GM10248 (cell line): ENCODE data around the gene COPZ1.

Source experiments
- CTCF ChIA-PET: fragments of 300-600 bp; sonication (Branson Sonifier 250); formaldehyde crosslinking; extraction: SDS; loops from one replicate; lab custom pipeline; 2021; ENCODE audit warnings: antibody characterized with exemption; lab: Yijun Ruan, JAX
- POLR2A ChIA-PET: fragments of 350-650 bp; sonication (Branson Sonifier 250); formaldehyde crosslinking; extraction: SDS; loops from one replicate; lab custom pipeline; 2020; ENCODE audit warnings: antibody characterized with exemption; lab: Yijun Ruan, JAX
- DNase-seq: peaks from one replicate; pipeline ENCODE4 v3.0.0; 2012; ENCODE audit errors: extremely low spot score
- TF ChIP-seq, protein P1 (sequence below): IDR thresholded peaks from 2 replicates; pipeline ENCODE4 v1.5.1; 2012; ENCODE audit warnings: mild to moderate bottlenecking, low read depth; ENCODE audit errors: extremely low read depth, missing control alignments, control extremely low read depth

Gene COPZ1

DNA sequence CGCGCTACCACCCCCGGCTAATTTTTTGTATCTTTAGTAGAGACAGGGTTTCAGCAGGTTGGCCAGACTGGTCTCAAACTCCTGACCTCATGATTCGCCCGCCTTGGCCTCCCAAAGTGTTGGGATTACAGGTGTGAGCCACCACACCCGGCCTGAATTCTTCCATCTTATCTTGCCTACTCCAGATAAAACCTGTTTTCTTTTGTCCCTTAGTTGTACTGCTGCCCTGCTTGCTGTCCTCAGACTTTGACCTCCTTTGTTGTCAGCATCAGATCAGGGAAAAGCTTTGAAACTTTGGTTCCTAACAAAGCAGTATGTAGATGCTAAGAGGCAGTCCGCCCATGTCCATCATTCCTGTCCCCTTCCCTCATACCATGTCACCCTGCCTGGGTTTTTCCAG, 15.9 kb downstream of the COPZ1 start:
- POLR2A ChIA-PET = interaction anchor here (1.0 kb wide), 1 partner anchor 16 kb away, joined by 3 read pairs; the partner anchor contains the start of gene COPZ1
- CTCF ChIA-PET = interaction anchor here (0.8 to 2.8 kb wide), 7 partner anchors 8 to 124 kb away, joined by 3 to 10 read pairs (median 4); partner anchors contain the start of gene HNRNPA1
- no peak for DNase-seq
- TF ChIP-seq, protein P1, sequence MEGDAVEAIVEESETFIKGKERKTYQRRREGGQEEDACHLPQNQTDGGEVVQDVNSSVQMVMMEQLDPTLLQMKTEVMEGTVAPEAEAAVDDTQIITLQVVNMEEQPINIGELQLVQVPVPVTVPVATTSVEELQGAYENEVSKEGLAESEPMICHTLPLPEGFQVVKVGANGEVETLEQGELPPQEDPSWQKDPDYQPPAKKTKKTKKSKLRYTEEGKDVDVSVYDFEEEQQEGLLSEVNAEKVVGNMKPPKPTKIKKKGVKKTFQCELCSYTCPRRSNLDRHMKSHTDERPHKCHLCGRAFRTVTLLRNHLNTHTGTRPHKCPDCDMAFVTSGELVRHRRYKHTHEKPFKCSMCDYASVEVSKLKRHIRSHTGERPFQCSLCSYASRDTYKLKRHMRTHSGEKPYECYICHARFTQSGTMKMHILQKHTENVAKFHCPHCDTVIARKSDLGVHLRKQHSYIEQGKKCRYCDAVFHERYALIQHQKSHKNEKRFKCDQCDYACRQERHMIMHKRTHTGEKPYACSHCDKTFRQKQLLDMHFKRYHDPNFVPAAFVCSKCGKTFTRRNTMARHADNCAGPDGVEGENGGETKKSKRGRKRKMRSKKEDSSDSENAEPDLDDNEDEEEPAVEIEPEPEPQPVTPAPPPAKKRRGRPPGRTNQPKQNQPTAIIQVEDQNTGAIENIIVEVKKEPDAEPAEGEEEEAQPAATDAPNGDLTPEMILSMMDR = no peak

DNA sequence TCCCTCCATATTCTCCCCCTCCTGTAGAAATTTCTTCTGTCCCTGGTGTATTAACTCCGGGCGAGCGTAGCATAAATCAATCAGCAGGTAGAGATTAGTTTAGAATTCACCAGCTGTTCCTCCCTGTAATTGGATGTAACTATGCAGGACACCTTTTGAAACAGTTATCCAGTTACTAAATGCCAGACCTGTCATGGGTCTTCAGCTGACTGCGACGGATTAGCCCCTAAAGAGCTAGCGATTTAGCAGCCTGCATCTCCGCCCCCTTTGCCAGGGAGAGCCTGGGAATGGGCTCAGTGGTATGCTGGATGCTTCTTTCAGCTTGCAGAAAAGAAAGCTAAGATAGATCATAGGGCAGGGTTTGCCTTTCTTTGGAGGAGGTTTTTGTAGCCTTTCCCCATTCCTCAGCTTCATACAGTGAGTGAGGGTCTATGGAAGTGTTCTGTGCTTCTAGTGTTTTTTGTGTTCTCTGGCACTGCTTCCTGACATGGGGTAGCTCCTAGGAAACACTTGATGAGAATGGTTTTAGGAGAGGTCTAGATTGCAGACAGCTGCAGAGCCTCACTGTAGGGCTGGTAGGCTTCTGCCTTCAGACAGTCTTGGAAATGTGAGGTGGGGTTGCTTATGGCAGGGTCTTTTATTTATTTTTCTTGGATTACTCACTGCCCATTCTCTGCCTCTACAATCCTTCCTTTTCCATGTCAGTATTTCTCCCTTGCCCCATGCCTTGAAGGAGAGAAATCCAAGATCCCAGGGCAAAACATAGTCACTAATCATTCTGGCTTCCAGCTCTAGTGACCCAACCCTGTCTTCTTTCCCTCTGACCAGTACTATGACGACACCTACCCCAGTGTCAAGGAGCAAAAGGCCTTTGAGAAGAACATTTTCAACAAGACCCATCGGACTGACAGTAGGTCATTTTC, 16.7 kb downstream of the COPZ1 start:
- ChIA-PET POLR2A (interaction anchor here (1.0 kb wide), 1 partner anchor 17 kb away, joined by 3 read pairs; the partner anchor contains the start of gene COPZ1), CTCF (interaction anchor here (0.6 to 2.8 kb wide), 10 partner anchors 9 to 125 kb away, joined by 3 to 15 read pairs (median 4); partner anchors contain the start of genes COPZ1 and HNRNPA1)
- TF ChIP-seq, protein P1 = no peak
- DNase-seq = no peak

DNA sequence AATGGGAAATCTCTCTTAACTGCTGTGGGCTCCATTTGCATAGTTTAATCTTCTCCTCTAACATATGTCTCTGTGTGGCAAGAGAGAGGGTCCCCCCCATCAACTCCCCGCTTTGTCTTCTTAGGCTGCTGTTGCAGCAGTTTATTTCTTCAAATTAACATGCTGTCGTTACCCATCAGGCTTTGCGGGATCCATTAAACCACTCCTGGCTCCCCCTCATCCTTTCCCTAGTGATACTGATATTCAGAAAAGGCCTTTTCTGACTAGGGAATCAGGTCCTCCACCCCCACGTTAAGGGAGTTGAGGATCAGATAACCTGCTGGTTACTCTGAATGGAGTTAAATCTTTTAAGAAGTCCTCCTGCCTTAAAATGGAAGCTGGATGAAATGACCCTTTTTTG, 24.1 kb downstream of the COPZ1 start:
- TF ChIP-seq, protein P1 = no peak
- ChIA-PET CTCF (interaction anchor here (1.6 to 5.4 kb wide), 2 partner anchors 10 to 13 kb away, joined by 6 to 46 read pairs; no protein-coding TSS in a partner anchor), POLR2A (no interaction called here)
- no peak for DNase-seq

DNA sequence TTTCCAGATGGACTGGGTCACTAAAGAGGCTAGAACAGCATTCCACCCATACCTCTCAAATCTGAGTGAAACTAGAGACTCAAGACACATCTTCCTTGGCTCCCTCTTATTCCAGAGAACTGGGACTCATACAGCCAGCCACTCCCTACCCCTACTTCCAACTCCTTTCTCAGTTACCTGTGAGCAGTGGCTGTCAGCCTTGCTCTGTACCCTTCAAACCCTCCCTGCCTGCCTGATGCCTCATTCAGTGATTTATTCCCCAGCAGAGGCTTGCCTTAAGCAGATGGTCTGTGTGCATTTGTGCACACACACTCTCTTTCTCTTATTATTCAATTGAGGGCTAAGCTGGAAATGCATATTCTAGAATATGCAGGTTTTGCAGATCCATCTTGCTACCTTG, 24.7 kb downstream of the COPZ1 start:
- CTCF ChIA-PET = interaction anchor here (1.6 to 5.4 kb wide), 3 partner anchors 9 to 31 kb away, joined by 5 to 46 read pairs (median 6); no protein-coding TSS in a partner anchor
- DNase-seq = no peak
- TF ChIP-seq, protein P1 = no peak
- POLR2A ChIA-PET = no interaction called here

DNA sequence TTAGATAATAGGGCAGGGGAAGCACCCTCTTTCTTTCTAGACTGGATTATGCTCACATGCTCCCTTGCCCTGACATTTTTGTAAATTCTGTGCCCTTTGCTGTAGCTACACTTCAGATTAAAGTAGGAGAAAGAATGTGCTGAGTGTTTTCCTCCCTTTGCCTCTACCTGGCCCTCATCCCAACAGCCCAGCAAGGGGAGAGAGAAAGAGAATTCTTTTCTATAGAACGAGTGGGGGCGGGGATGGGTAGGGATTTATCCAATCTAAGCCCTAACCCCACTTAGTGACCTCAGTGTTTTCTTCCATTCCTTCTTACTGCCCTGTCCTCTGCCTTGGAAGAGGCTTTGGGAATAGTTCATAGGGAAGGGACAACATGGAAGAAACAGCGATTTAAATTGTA, 25.8 kb downstream of the COPZ1 start:
- CTCF ChIA-PET = interaction anchor here (0.8 to 5.4 kb wide), 5 partner anchors 9 to 99 kb away, joined by 3 to 46 read pairs (median 3); no protein-coding TSS in a partner anchor
- POLR2A ChIA-PET = no interaction called here
- TF ChIP-seq, protein P1 = no peak
- no peak for DNase-seq

DNA sequence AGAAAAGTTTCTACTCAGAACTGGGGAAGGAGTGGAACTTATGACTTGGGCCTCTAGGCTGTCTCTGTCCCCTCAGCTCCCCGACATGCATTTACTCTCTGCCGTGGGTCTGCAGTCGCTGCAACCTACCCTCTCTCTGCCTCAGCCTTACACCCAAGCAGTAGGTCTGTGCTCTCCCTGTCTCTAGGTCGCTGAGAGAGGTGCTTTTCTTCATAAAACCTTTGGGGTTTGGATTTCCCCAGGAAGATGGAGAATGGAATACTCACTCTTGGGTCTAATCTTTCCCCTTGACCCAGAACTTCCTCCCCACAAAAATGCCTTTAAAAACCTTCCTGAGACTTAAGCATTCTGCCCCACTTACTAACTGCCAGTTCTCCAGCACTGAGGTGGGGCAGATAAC, 26.4 kb downstream of the COPZ1 start:
- TF ChIP-seq, protein P1 = no peak
- POLR2A ChIA-PET = no interaction called here
- CTCF ChIA-PET = interaction anchor here (0.8 to 5.4 kb wide), 7 partner anchors 8 to 135 kb away, joined by 3 to 46 read pairs (median 5); no protein-coding TSS in a partner anchor
- DNase-seq = no peak
